Adrenal gland (tissue), 5 donors: ENCODE data around the gene OAF.

ENCODE experiments used
- POLR2A ChIP-seq, 2 donors: fragments of 450-650 bp; IDR thresholded peaks; one replicate each; pipeline ENCODE4 v1.6.1; 2017; ENCODE audit warnings: antibody characterized with exemption in 2 of 2, mild to moderate bottlenecking in 2 of 2, moderate library complexity in 1 of 2
- TF ChIP-seq, protein P1 (sequence below), 6 experiments: fragments of 450-650 bp in 4 of 6; fragments of 200-600 bp in 2 of 6; sonication (generic) in 1 of 6; IDR thresholded peaks; 1 replicate in 5 of 6; 2 replicates in 1 of 6; pipeline versions ENCODE4 v1.5.1 to v1.8.0; 2016 to 2021; ENCODE audit warnings: antibody characterized with exemption in 6 of 6, mild to moderate bottlenecking in 2 of 6, moderate library complexity in 1 of 6
- donor health status: DM: no; HTN: no; CAD: no.

DNA sequence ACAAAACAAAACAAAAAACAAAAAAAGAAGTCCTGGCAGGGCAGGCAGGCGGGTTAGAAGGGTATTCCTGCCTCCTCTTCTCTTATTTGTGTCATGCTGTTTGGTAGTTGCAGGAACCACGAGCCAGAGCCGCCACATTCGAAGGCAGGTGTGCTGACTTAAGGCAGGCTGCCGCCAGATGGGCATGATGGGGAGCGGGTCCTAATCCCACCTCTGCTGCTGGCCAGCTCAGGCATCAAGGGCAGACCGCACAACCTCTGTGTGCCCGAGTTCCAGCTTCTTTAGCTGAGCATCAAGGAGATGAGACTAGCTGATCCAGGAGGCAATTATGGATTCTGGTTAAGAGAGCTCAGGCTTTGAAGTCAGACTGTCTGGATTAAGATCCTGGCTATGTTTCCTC is 12.1 kb downstream of the OAF start:
- TF ChIP-seq, protein P1, sequence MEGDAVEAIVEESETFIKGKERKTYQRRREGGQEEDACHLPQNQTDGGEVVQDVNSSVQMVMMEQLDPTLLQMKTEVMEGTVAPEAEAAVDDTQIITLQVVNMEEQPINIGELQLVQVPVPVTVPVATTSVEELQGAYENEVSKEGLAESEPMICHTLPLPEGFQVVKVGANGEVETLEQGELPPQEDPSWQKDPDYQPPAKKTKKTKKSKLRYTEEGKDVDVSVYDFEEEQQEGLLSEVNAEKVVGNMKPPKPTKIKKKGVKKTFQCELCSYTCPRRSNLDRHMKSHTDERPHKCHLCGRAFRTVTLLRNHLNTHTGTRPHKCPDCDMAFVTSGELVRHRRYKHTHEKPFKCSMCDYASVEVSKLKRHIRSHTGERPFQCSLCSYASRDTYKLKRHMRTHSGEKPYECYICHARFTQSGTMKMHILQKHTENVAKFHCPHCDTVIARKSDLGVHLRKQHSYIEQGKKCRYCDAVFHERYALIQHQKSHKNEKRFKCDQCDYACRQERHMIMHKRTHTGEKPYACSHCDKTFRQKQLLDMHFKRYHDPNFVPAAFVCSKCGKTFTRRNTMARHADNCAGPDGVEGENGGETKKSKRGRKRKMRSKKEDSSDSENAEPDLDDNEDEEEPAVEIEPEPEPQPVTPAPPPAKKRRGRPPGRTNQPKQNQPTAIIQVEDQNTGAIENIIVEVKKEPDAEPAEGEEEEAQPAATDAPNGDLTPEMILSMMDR (IDR thresholded peaks at IDR 0.05): no peak
- TF ChIP-seq POLR2A (IDR thresholded peaks at IDR 0.05): no peak
